NCI-H526 treated with DMSO at 0.1 percent for 48 hours (cell line): ENCODE results near the gene KIF14.
"Not testable (repeated sequence)": the region's sequence is repeated elsewhere in the genome, so short reads cannot be mapped to it uniquely, and the experiment has no call there.

Experiments used
- DNase-seq: peaks from one replicate; lab custom pipeline; 2025; lab: John Stamatoyannopoulos, UW

KIF14 gene

GRCh38 chr1:200538179-200538578 is 82.4 kb downstream of the KIF14 start:
- DNase-seq: no peak

GRCh38 chr1:200535605-200536004 is 84.9 kb downstream of the KIF14 start:
- no peak for DNase-seq

GRCh38 chr1:200530623-200531261 is 89.8 kb downstream of the KIF14 start:
- DNase-seq: no peak

GRCh38 chr1:200528858-200529606 is 91.5 kb downstream of the KIF14 start:
- DNase-seq: no peak

- no peak for DNase-seq
These were observed 92.9 kb downstream of the KIF14 start for GRCh38 chr1:200527670-200528069.

- no peak for DNase-seq
These were observed 93.6 kb downstream of the KIF14 start for GRCh38 chr1:200526709-200527612.

- DNase-seq: no peak
These were observed 95.2 kb downstream of the KIF14 start for GRCh38 chr1:200525090-200525987.

- not testable (repeated sequence) for DNase-seq
These were observed 96.0 kb downstream of the KIF14 start for GRCh38 chr1:200524551-200524950.

- DNase-seq: no peak
These were observed 96.5 kb downstream of the KIF14 start for GRCh38 chr1:200524092-200524491.

GRCh38 chr1:200520735-200521134 is 99.8 kb downstream of the KIF14 start:
- DNase-seq: no peak

- DNase-seq: no peak
These were observed 102.0 kb downstream of the KIF14 start for GRCh38 chr1:200518524-200518923.

GRCh38 chr1:200512191-200512590 is 108.4 kb downstream of the KIF14 start:
- DNase-seq: no peak

- peak; percentile 34 for DNase-seq
These were observed 110.3 kb downstream of the KIF14 start for GRCh38 chr1:200510228-200510623.

GRCh38 chr1:200506471-200506870 is 114.1 kb downstream of the KIF14 start:
- no peak for DNase-seq

- no peak for DNase-seq
These were observed 115.3 kb downstream of the KIF14 start for GRCh38 chr1:200505257-200505656.
